H1 (cell line): ENCODE results near the gene PPIH. TPM values are rescaled to one million over a fixed set of nuclear protein-coding genes. Genes with fewer than 3 reads are reported as not detected.

Experiments
- CTCF ChIA-PET: fragments of 300-600 bp; sonication (Branson Sonifier 250); formaldehyde crosslinking; loops from one replicate; lab custom pipeline; 2021; ENCODE audit not compliant: partially characterized antibody; lab: Charles Lee
- POLR2A ChIA-PET: fragments of 300-600 bp; sonication (Branson Sonifier 250); formaldehyde crosslinking; loops from one replicate; lab custom pipeline; 2021; ENCODE audit warnings: inconsistent platforms; ENCODE audit not compliant: partially characterized antibody; lab: Charles Lee
- DNase-seq, 2 experiments: peaks; one replicate each; pipeline versions ENCODE4 v3.0.0 to v3.0.0-alpha.2; 2010 to 2022; ENCODE audit warnings: low spot score in 2 of 2, low read depth in 1 of 2, mixed read lengths in 1 of 2
- FAIRE-seq: peaks from 2 replicates; lab custom pipeline; 2011; peaks lifted over from hg19 to GRCh38; lab: Jason Lieb, UNC
- H2AFZ ChIP-seq: 2 replicates; pipeline ENCODE4 v1.8.1; 2012; ENCODE audit warnings: low read length, inconsistent platforms
- H2AK5ac ChIP-seq: 2 replicates; pipeline ENCODE4 v1.6.1; 2013; ENCODE audit warnings: low read depth, low read length
- H2BK120ac ChIP-seq: replicated peaks from 2 replicates; pipeline ENCODE3; 2013; ENCODE audit warnings: low read depth, low read length, inconsistent platforms
- H2BK12ac ChIP-seq: 2 replicates; pipeline ENCODE4 v1.6.1; 2013; ENCODE audit warnings: low read depth, low read length
- H2BK15ac ChIP-seq: 2 replicates; pipeline ENCODE4 v1.6.1; 2013; ENCODE audit warnings: low read length
- H2BK20ac ChIP-seq: 2 replicates; pipeline ENCODE4 v1.6.1; 2013; ENCODE audit warnings: low read length
- H2BK5ac ChIP-seq: 2 replicates; pipeline ENCODE4 v1.6.1; 2013; ENCODE audit warnings: low read depth, low read length
- H3K14ac ChIP-seq: 2 replicates; pipeline ENCODE4 v1.6.1; 2013; ENCODE audit warnings: inconsistent platforms; ENCODE audit not compliant: insufficient read length
- H3K18ac ChIP-seq: 2 replicates; pipeline ENCODE4 v1.6.1; 2013; ENCODE audit warnings: low read length; ENCODE audit errors: extremely low read depth
- H3K23ac ChIP-seq: 2 replicates; pipeline ENCODE4 v1.6.1; 2013; ENCODE audit warnings: inconsistent platforms; ENCODE audit not compliant: insufficient read length
- H3K23me2 ChIP-seq: 2 replicates; pipeline ENCODE4 v1.6.1; 2013; ENCODE audit warnings: low read depth, low read length
- H3K27ac ChIP-seq: 2 replicates; pipeline ENCODE4 v1.6.1; 2011; ENCODE audit warnings: low read depth, low read length, inconsistent platforms
- H3K27me3 ChIP-seq, 4 experiments: replicated peaks in 1 of 4; 1 replicate in 1 of 4; 2 replicates in 3 of 4; pipeline versions ENCODE4 v1.6.1 to v1.8.1; 2011 to 2013; ENCODE audit warnings: low read length in 3 of 4, mild to moderate bottlenecking in 3 of 4, inconsistent platforms in 2 of 4, mixed read lengths in 2 of 4, moderate library complexity in 1 of 4; ENCODE audit not compliant: control insufficient read depth in 3 of 4, insufficient read depth in 3 of 4; ENCODE audit errors: extremely low read depth in 1 of 4
- H3K36me3 ChIP-seq, 4 experiments: 2 replicates each; pipeline versions ENCODE4 v1.6.1 to v1.8.1; 2011 to 2013; ENCODE audit warnings: mild to moderate bottlenecking in 4 of 4, low read length in 3 of 4, moderate library complexity in 2 of 4, control low read depth in 1 of 4, inconsistent platforms in 1 of 4; ENCODE audit not compliant: insufficient read depth in 4 of 4, control insufficient read depth in 2 of 4
- H3K4ac ChIP-seq: replicated peaks from 2 replicates; pipeline ENCODE3; 2013; ENCODE audit warnings: low read length, low read depth, mixed read lengths, inconsistent platforms; ENCODE audit not compliant: insufficient read length
- H3K4me1 ChIP-seq, 4 experiments: replicated peaks in 1 of 4; 1 replicate in 1 of 4; 2 replicates in 3 of 4; pipeline versions ENCODE4 v1.6.1 to v1.8.1; 2011 to 2013; ENCODE audit warnings: low read length in 3 of 4, inconsistent platforms in 2 of 4, mixed read lengths in 1 of 4; ENCODE audit not compliant: insufficient read depth in 4 of 4, control insufficient read depth in 3 of 4
- H3K4me2 ChIP-seq, 2 experiments: 2 replicates each; pipeline versions ENCODE4 v1.6.1 to v1.8.1; 2011 to 2013; ENCODE audit warnings: low read depth in 2 of 2, low read length in 2 of 2, control low read depth in 1 of 2, inconsistent platforms in 1 of 2, mild to moderate bottlenecking in 1 of 2; ENCODE audit not compliant: insufficient read depth in 1 of 2
- H3K4me3 ChIP-seq, 4 experiments: fragments of 200-600, 300-600 bp in 1 of 4; sonication (generic), shearing (Covaris generic), sonication (Bioruptor Twin) in 1 of 4; 2 replicates each; pipeline versions ENCODE4 v1.5.1 to v1.8.1; 2011 to 2016; ENCODE audit warnings: low read length in 4 of 4, low read depth in 3 of 4, control low read depth in 2 of 4, inconsistent platforms in 2 of 4, mild to moderate bottlenecking in 2 of 4, mixed read lengths in 1 of 4, moderate library complexity in 1 of 4; ENCODE audit not compliant: insufficient read depth in 2 of 4; ENCODE audit errors: extremely low read depth in 1 of 4
- H3K56ac ChIP-seq: replicated peaks from 2 replicates; pipeline ENCODE3; 2013; ENCODE audit warnings: low read depth, mild to moderate bottlenecking, mixed read lengths, low read length, inconsistent platforms; ENCODE audit not compliant: insufficient read length
- H3K79me1 ChIP-seq: 2 replicates; pipeline ENCODE4 v1.6.1; 2013; ENCODE audit warnings: low read depth, low read length, control low read depth
- H3K79me2 ChIP-seq, 2 experiments: 2 replicates each; pipeline versions ENCODE4 v1.6.1 to v1.8.1; 2012 to 2013; ENCODE audit warnings: low read length in 2 of 2, mild to moderate bottlenecking in 2 of 2, inconsistent platforms in 1 of 2; ENCODE audit not compliant: insufficient read depth in 2 of 2, control insufficient read depth in 1 of 2
- H3K9ac ChIP-seq, 4 experiments: replicated peaks in 1 of 4; 1 replicate in 1 of 4; 2 replicates in 3 of 4; pipeline versions ENCODE4 v1.6.1 to v1.8.1; 2011 to 2013; ENCODE audit warnings: low read depth in 3 of 4, low read length in 3 of 4, control low read depth in 2 of 4, mild to moderate bottlenecking in 2 of 4, moderate library complexity in 2 of 4, inconsistent platforms in 1 of 4; ENCODE audit errors: extremely low read depth in 1 of 4
- H3K9me3 ChIP-seq, 2 experiments: 2 replicates each; pipeline versions ENCODE4 v1.6.1 to v1.8.1; 2012 to 2013; ENCODE audit warnings: mild to moderate bottlenecking in 2 of 2, moderate library complexity in 2 of 2, control low read depth in 1 of 2, inconsistent platforms in 1 of 2, low read depth in 1 of 2, low read length in 1 of 2, mixed read lengths in 1 of 2; ENCODE audit not compliant: insufficient read depth in 2 of 2
- H4K20me1 ChIP-seq, 2 experiments: replicated peaks in 1 of 2; 2 replicates each; pipeline versions ENCODE3 to v1.8.1; 2011 to 2013; ENCODE audit warnings: inconsistent platforms in 2 of 2, low read length in 2 of 2, mild to moderate bottlenecking in 1 of 2; ENCODE audit not compliant: insufficient read depth in 2 of 2, control insufficient read depth in 1 of 2
- H4K5ac ChIP-seq: 2 replicates; pipeline ENCODE4 v1.6.1; 2013; ENCODE audit warnings: low read length, low read depth, mixed read lengths, inconsistent platforms; ENCODE audit not compliant: insufficient read length
- H4K8ac ChIP-seq: 2 replicates; pipeline ENCODE4 v1.8.0; 2013; ENCODE audit warnings: mild to moderate bottlenecking, moderate library complexity, low read length, inconsistent platforms; ENCODE audit not compliant: insufficient read depth; ENCODE audit errors: extremely low read depth
- H4K91ac ChIP-seq: replicated peaks from 2 replicates; pipeline ENCODE3; 2013; ENCODE audit warnings: low read length, mixed read lengths, inconsistent platforms; ENCODE audit not compliant: insufficient read length
- GABPA ChIP-seq: IDR thresholded peaks from 2 replicates; pipeline ENCODE4 v1.6.1; 2011; ENCODE audit warnings: mild to moderate bottlenecking, low read length, moderate library complexity, borderline replicate concordance; ENCODE audit not compliant: insufficient read depth
- KDM4A ChIP-seq: IDR thresholded peaks from one replicate; pipeline ENCODE4 v1.7.1; 2012; ENCODE audit warnings: low read depth, mild to moderate bottlenecking, moderate library complexity, low read length, inconsistent platforms; ENCODE audit not compliant: severe bottlenecking
- POLR2A ChIP-seq, 2 experiments: IDR thresholded peaks; 1 replicate in 1 of 2; 2 replicates in 1 of 2; pipeline ENCODE4 v1.6.1; 2011; ENCODE audit warnings: low read depth in 2 of 2, low read length in 2 of 2, mild to moderate bottlenecking in 2 of 2; ENCODE audit errors: control extremely low read depth in 1 of 2
- SRF ChIP-seq: IDR thresholded peaks from 2 replicates; pipeline ENCODE4 v1.6.1; 2011; ENCODE audit warnings: mild to moderate bottlenecking, low read depth, low read length, moderate library complexity
- WGBS, 2 experiments: shearing (Covaris generic) in 1 of 2; methylation state at CpG; one replicate each; pipeline versions ENCODE4 v1.1.6 to v1.1.7; 2013 to 2015; ENCODE audit warnings: low lambda C conversion rate in 2 of 2, mixed read lengths in 2 of 2, inconsistent platforms in 1 of 2, low coverage in 1 of 2, missing lambda C conversion rate in 1 of 2; ENCODE audit not compliant: insufficient replicate concordance in 2 of 2, insufficient coverage in 1 of 2, insufficient read length in 1 of 2; ENCODE audit errors: extremely low coverage in 1 of 2, missing lambda C conversion rate in 1 of 2; 5-methylcytosine and 5-hydroxymethylcytosine counted together
- polyA plus RNA-seq, 7 experiments: library from polyadenylated mRNA; depleted of rRNA in 3 of 7; stranded (reverse) in 5 of 7; unstranded in 2 of 7; fragments of >200 nt in 5 of 7; fragments of 200-250 nt in 2 of 7; gene quantifications; 1 replicate in 5 of 7; 2 replicates in 1 of 7; 4 replicates in 1 of 7; pipeline versions ENCODE4 v1.2.1 to v1.2.3, GENCODE V29; 2011 to 2013; ENCODE audit warnings: missing spikeins in 2 of 7, mixed read lengths in 2 of 7
- total RNA-seq: library from RNA; stranded (reverse); fragmentation: NEBNext Ultra II Directional; extraction: Animal tissue kit (Norgen Biotek cat#: 25700); gene quantifications from 2 replicates; pipeline ENCODE4 v1.2.1, GENCODE V29; 2021

The PPIH gene
- total and polyA plus RNA-seq, 2 of the 8 experiments (the other 6 are each of a cell fraction or from before 2014, with no cell fraction given) = 78.1 to 91.5 TPM

DNA sequence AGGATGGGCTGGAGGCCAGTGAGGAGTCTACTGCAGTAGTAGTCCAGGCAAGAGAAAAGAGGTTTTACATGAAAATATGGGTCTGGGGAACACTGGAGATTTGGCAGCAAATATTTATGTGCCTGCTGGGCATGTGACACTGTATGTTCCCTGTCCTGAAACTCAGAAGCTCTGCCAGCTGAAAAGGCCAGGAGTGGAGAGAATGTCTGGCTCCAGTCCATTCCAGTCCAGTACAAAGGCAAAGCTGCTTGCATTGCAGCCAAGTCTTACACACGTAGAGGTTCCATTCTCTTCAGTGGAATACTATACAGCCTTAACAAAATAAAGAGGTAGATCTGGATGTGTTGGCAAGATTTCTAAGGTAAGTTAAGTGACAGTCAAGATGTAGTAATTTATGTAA is 16.5 kb downstream of the PPIH start:
- Histone ChIP-seq H3K27me3 (no peaks in the 10 kb centered on the region), H4K8ac (no peak overlapping the region), H4K5ac (no peak overlapping the region), H2AK5ac (no peak overlapping the region), H4K20me1 (no peaks in the 10 kb centered on the region), H3K4me1 (no peaks in the 10 kb centered on the region)
- WGBS, 2 experiments = 89% methylated on average over 1 of the region's 1 CpG; no CpG with 5 or more reads in 1 of the 2 experiments
- TF ChIP-seq KDM4A (no peak), GABPA (no peak), SRF (no peak), POLR2A (IDR thresholded peaks at IDR 0.05; ENCODE audit: control extremely low read depth in 1 of 2, low read depth in 2 of 2, low read length in 2 of 2) (no peak)
- TF ChIP-seq, all 59 proteins: peak for 0
- H3K56ac ChIP-seq = no peak overlapping the region
- no peak overlapping the region for H3K9ac ChIP-seq
- no peak overlapping the region for H2BK20ac ChIP-seq
- CTCF ChIA-PET = interaction anchor here (1.2 kb wide), 3 partner anchors 12 to 75 kb away, joined by 3 to 4 read pairs (median 3); no protein-coding TSS in a partner anchor
- POLR2A ChIA-PET = interaction anchor here (0.7 to 1.7 kb wide), 3 partner anchors 9 to 21 kb away, joined by 3 to 4 read pairs (median 3); no protein-coding TSS in a partner anchor
- H3K9me3 ChIP-seq = no peaks in the 10 kb centered on the region
- no peak overlapping the region for H2BK5ac ChIP-seq
- no peak overlapping the region for H2BK15ac ChIP-seq
- no peak overlapping the region for H3K4me3 ChIP-seq
- no peak overlapping the region for H3K23ac ChIP-seq
- no peak overlapping the region for H3K14ac ChIP-seq
- no peak overlapping the region for H2AFZ ChIP-seq
- no peaks in the 10 kb centered on the region for H3K79me1 ChIP-seq
- FAIRE-seq (no peak), DNase-seq (no peak)
- no peaks in the 10 kb centered on the region for H3K23me2 ChIP-seq
- H3K36me3 ChIP-seq = peaks cover 0 to 31% (median 7%) of the 10 kb centered on the region in 4 experiments; a peak in 5 of 8 replicates
- no peak overlapping the region for H4K91ac ChIP-seq
- no peaks in the 10 kb centered on the region for H3K79me2 ChIP-seq
- H3K27ac ChIP-seq = no peak overlapping the region
- H3K4ac ChIP-seq = no peak overlapping the region
- H2BK120ac ChIP-seq = no peak overlapping the region
- H2BK12ac ChIP-seq = no peak overlapping the region
- no peak overlapping the region for H3K4me2 ChIP-seq
- H3K18ac ChIP-seq = no peak overlapping the region
